Lower lobe of right lung (tissue), 2 donors: ENCODE measurements around the gene SUCO. TPM values are rescaled to one million over a fixed set of nuclear protein-coding genes. Genes with fewer than 3 reads are reported as not detected.
"Not testable (repeated sequence)": the region's sequence is repeated elsewhere in the genome, so short reads cannot be mapped to it uniquely, and the experiment has no call there.

Source experiments
- ATAC-seq, 2 donors: fragments of 200-7000 bp; cut with Tn5 transposase; one replicate each; pipeline ENCODE4 v1.9.1; 2020 to 2022; ENCODE audit warnings: mild to moderate bottlenecking in 2 of 2, moderate library complexity in 2 of 2
- DNase-seq: peaks from one replicate; pipeline ENCODE4 v3.0.0-alpha.2; 2020
- H3K27ac ChIP-seq: fragments of 200-600 bp; one replicate; pipeline ENCODE4 v1.8.0; 2022
- H3K27me3 ChIP-seq: fragments of 200-600 bp; one replicate; pipeline ENCODE4 v1.8.0; 2022; ENCODE audit warnings: low read depth
- H3K36me3 ChIP-seq: fragments of 200-600 bp; one replicate; pipeline ENCODE4 v1.8.0; 2022; ENCODE audit warnings: mild to moderate bottlenecking
- H3K4me1 ChIP-seq: fragments of 200-600 bp; one replicate; pipeline ENCODE4 v1.8.0; 2022
- H3K4me3 ChIP-seq: fragments of 200-600 bp; one replicate; pipeline ENCODE4 v1.8.0; 2022; ENCODE audit warnings: mild to moderate bottlenecking
- H3K9me3 ChIP-seq: fragments of 200-600 bp; one replicate; pipeline ENCODE4 v1.8.0; 2022
- intact Hi-C: fragments of 100-400 bp; cut with DNase I; formaldehyde crosslinking; loops from one replicate; pipeline ENCODE4 v1.11.0; 2022
- total RNA-seq: library from RNA; stranded (reverse); fragmentation: NEBNext Ultra II Directional; extraction: Animal tissue kit (Norgen Biotek cat#: 25700); gene quantifications from one replicate; pipeline ENCODE4 v1.2.1, GENCODE V29; 2021
- TF ChIP-seq, protein P1 (sequence below): fragments of 200-600 bp; IDR thresholded peaks from one replicate; pipeline ENCODE4 v1.8.0; 2022; ENCODE audit warnings: antibody characterized with exemption, mild to moderate bottlenecking
- donor health status: DM: no; HTN: yes; CAD: no; lungs with severe emphysema.

The SUCO gene
- total RNA-seq, 1 donor from 2014 or later = 32.5 TPM

DNA sequence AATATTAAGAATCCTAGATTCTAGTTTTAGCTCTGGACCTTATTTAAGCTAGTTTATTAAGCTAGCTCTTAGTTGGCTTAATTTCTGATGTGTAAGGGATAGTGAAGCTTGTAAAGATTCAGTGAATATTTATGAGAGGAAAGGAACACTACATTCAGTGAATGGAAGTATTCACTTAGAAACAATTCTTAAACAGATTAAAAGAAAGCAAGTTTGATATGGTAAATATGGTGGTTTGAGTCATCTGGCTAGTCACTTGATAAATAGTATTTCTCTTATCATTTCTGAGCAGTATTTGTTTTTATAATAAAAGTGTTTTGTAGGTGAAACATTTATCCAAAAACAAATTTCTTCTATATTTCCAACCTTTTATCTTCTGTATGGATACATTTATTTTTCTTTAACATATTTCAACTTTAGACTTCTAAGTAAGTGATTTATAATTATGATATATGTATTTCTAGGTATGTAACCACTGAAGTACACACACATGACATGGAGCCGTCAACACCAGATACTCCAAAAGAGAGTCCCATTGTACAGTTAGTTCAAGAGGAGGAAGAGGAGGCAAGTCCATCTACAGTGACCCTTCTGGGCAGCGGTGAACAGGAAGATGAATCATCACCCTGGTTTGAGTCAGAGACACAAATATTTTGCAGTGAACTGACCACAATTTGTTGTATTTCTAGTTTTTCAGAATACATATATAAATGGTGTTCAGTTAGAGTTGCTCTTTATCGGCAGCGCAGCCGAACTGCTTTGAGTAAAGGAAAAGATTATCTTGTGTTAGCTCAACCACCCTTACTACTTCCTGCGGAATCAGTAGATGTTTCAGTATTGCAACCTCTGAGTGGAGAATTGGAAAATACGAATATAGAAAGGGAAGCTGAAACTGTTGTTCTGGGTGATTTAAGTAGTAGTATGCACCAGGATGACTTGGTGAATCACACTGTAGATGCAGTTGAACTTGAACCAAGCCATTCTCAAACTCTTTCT, 55.6 kb downstream of the SUCO start:
- DNase-seq (no peak), ATAC-seq (peak; percentile 33 to 45)
- Histone ChIP-seq H3K4me3 (no peak overlapping the region), H3K4me1 (no peaks in the 10 kb centered on the region), H3K9me3 (no peaks in the 10 kb centered on the region), H3K27ac (no peak overlapping the region), H3K27me3 (no peaks in the 10 kb centered on the region), H3K36me3 (peaks cover 43% of the 10 kb centered on the region)
- TF ChIP-seq, protein P1, sequence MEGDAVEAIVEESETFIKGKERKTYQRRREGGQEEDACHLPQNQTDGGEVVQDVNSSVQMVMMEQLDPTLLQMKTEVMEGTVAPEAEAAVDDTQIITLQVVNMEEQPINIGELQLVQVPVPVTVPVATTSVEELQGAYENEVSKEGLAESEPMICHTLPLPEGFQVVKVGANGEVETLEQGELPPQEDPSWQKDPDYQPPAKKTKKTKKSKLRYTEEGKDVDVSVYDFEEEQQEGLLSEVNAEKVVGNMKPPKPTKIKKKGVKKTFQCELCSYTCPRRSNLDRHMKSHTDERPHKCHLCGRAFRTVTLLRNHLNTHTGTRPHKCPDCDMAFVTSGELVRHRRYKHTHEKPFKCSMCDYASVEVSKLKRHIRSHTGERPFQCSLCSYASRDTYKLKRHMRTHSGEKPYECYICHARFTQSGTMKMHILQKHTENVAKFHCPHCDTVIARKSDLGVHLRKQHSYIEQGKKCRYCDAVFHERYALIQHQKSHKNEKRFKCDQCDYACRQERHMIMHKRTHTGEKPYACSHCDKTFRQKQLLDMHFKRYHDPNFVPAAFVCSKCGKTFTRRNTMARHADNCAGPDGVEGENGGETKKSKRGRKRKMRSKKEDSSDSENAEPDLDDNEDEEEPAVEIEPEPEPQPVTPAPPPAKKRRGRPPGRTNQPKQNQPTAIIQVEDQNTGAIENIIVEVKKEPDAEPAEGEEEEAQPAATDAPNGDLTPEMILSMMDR = no peak
- intact Hi-C loops = no loop called here

DNA sequence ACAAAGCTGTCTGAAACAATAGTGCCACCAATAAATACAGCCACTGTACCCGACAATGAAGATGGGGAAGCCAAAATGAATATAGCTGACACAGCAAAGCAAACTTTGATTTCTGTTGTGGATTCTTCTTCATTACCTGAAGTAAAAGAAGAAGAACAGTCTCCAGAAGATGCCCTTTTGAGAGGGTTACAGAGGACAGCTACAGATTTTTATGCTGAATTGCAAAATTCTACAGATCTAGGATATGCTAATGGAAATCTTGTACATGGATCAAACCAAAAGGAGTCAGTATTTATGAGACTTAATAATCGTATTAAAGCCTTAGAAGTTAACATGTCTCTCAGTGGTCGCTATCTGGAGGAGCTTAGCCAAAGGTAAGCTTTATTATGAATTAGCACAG, 56.6 kb downstream of the SUCO start:
- Histone ChIP-seq H3K27ac (no peak overlapping the region), H3K27me3 (no peaks in the 10 kb centered on the region), H3K4me3 (no peak overlapping the region), H3K9me3 (no peaks in the 10 kb centered on the region), H3K4me1 (no peaks in the 10 kb centered on the region), H3K36me3 (peaks cover 42% of the 10 kb centered on the region)
- intact Hi-C loops = no loop called here
- DNase-seq (no peak), ATAC-seq (no peak)
- TF ChIP-seq, protein P1 = no peak

DNA sequence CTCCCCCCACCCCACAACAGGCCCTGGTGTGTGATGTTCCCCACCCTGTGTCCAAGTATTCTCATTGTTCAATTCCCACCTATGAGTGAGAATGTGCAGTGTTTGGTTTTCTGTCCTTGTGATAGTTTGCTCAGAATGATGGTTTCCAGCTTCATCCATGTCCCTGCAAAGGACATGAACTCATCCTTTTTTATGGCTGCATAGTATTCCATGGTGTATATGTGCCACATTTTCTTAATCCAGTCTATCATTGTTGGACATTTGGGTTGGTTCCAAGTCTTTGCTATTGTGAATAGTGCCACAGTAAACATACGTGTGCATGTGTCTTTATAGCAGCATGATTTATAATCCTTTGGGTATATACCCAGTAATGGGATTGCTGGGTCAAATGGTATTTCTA, 58.5 kb downstream of the SUCO start:
- H3K27me3 ChIP-seq, H3K27ac ChIP-seq, H3K9me3 ChIP-seq, intact Hi-C loops, H3K4me3 ChIP-seq, ATAC-seq, DNase-seq, H3K4me1 ChIP-seq: not testable (repeated sequence)
- peaks cover 51% of the 10 kb centered on the region for H3K36me3 ChIP-seq

DNA sequence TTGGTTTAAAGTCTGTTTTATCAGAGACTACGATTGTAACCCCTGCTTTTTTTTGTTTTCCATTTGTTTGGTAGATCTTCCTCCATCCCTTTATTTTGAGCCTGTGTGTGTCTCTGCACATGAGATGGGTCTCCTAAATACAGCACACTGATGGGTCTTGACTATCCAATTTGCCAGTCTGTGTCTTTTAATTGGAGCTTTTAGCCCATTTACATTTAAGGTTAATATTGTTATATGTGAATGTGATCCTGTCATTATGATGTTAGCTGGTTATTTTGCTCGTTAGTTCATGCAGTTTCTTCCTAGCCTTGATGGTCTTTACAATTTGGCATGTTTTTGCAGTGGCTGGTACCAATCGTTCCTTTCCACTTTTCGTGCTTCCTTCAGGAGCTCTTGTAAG, 62.1 kb downstream of the SUCO start:
- ATAC-seq, intact Hi-C loops, H3K9me3 ChIP-seq: not testable (repeated sequence)

DNA sequence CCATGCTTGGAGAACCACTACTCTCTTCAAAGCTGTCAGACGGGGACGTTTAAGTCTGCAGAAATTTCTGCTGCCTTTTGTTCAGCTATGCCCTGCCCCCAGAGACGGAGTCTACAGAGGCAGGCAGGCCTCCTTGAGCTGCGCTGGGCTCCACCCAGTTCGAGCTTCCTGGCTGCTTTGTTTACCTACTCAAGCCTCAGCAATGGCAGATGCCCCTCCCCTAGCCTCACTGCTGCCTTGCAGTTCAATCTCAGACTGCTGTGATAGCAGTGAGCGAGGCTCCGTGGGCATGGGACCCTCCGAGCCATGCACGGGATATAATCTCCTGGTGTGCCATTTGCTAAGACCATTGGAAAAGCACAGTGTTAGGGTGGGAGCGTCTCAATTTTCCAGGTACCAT, 63.8 kb downstream of the SUCO start:
- H3K4me3 ChIP-seq, H3K27ac ChIP-seq, intact Hi-C loops, ATAC-seq, H3K27me3 ChIP-seq, H3K9me3 ChIP-seq, H3K4me1 ChIP-seq, DNase-seq: not testable (repeated sequence)
- H3K36me3 ChIP-seq = peaks cover 64% of the 10 kb centered on the region

More for the DNA sequence above, 62.1 kb downstream of the SUCO start:
- not testable (repeated sequence) for H3K27ac ChIP-seq, H3K4me1 ChIP-seq, DNase-seq, H3K27me3 ChIP-seq, H3K4me3 ChIP-seq
- peaks cover 61% of the 10 kb centered on the region for H3K36me3 ChIP-seq

DNA sequence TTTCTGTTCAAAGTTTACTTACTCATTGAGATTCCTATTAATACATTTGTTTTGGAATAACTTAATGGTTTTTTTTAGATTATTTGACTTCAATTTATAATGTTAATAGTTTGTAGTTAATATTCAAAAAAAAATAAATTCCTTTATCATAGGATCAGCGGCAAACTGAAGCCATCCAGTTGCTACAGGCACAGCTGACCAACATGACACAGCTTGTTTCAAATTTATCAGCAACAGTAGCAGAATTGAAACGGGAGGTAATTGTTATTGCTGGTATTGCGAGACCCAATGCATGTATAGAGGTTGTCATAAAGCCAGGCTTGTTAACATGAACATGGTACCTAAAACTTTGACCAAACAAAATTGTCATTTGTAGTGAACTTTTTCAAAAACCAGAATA, 67.0 kb downstream of the SUCO start:
- no peak overlapping the region for H3K4me3 ChIP-seq
- H3K4me1 ChIP-seq = no peaks in the 10 kb centered on the region
- no peak for ATAC-seq
- H3K9me3 ChIP-seq = no peaks in the 10 kb centered on the region
- intact Hi-C loops = no loop called here
- no peak overlapping the region for H3K27ac ChIP-seq
- TF ChIP-seq, protein P1 = no peak
- DNase-seq = no peak
- H3K36me3 ChIP-seq = peaks cover 81% of the 10 kb centered on the region
- no peaks in the 10 kb centered on the region for H3K27me3 ChIP-seq

DNA sequence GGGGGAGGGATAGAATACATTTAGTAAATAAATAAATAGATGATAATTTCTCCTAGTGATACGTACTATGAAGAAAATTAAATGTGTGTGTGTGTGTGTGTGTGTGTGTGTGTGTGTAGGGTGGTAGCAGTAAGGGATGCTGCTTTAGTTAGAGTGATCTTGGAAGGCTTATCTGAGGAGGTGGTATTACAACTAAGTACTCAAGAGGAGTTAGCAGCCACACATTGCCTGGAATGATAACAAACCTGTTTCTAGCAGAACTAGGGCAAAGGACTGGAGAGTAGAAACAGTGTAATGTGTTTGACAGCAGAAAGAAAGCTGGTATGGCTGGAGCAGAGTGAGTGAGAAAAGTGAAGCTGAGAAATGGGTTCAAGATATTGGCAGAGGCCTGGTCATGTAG, 67.7 kb downstream of the SUCO start:
- no peaks in the 10 kb centered on the region for H3K4me1 ChIP-seq
- ATAC-seq (no peak), DNase-seq (no peak)
- H3K27ac ChIP-seq = no peak overlapping the region
- no peaks in the 10 kb centered on the region for H3K27me3 ChIP-seq
- peaks cover 76% of the 10 kb centered on the region for H3K36me3 ChIP-seq
- H3K9me3 ChIP-seq = no peaks in the 10 kb centered on the region
- H3K4me3 ChIP-seq = no peak overlapping the region
- intact Hi-C loops = no loop called here
- TF ChIP-seq, protein P1 = no peak
